D721Med (cell line): ENCODE measurements around the gene SYNE3.

Experiments used
- DNase-seq: peaks from one replicate; pipeline ENCODE4 v3.0.0; 2011; ENCODE audit warnings: low spot score; ENCODE audit not compliant: insufficient read length
- FAIRE-seq: peaks from 2 replicates; lab custom pipeline; 2011; peaks lifted over from hg19 to GRCh38; lab: Jason Lieb, UNC
- TF ChIP-seq, protein P1 (sequence below): IDR thresholded peaks from 2 replicates; pipeline ENCODE4 v1.5.1; 2012; ENCODE audit warnings: mild to moderate bottlenecking, control low read depth; ENCODE audit not compliant: insufficient read depth; ENCODE audit errors: missing control alignments

Gene SYNE3

DNA sequence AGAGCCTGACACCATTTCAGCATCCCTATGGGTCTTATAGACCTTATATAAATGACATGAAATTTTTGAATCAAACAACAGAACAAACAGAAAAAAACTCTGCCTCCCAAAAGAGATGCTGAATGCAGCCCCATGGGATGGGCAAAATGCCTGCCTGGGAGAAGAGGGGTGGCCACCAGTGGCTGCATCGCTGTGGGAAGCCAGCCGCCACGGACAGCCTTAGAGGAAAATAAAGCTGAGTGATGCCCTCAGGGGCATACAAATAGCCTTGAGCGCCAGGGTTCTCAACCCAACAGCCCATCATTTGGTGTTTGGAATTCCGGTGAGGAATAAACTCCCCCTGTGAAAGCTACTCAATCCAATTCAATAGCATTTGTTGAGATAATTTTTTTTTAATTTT is 22.9 kb downstream of the SYNE3 start:
- DNase-seq (no peak), FAIRE-seq (no peak)
- TF ChIP-seq, protein P1, sequence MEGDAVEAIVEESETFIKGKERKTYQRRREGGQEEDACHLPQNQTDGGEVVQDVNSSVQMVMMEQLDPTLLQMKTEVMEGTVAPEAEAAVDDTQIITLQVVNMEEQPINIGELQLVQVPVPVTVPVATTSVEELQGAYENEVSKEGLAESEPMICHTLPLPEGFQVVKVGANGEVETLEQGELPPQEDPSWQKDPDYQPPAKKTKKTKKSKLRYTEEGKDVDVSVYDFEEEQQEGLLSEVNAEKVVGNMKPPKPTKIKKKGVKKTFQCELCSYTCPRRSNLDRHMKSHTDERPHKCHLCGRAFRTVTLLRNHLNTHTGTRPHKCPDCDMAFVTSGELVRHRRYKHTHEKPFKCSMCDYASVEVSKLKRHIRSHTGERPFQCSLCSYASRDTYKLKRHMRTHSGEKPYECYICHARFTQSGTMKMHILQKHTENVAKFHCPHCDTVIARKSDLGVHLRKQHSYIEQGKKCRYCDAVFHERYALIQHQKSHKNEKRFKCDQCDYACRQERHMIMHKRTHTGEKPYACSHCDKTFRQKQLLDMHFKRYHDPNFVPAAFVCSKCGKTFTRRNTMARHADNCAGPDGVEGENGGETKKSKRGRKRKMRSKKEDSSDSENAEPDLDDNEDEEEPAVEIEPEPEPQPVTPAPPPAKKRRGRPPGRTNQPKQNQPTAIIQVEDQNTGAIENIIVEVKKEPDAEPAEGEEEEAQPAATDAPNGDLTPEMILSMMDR, result no peak

DNA sequence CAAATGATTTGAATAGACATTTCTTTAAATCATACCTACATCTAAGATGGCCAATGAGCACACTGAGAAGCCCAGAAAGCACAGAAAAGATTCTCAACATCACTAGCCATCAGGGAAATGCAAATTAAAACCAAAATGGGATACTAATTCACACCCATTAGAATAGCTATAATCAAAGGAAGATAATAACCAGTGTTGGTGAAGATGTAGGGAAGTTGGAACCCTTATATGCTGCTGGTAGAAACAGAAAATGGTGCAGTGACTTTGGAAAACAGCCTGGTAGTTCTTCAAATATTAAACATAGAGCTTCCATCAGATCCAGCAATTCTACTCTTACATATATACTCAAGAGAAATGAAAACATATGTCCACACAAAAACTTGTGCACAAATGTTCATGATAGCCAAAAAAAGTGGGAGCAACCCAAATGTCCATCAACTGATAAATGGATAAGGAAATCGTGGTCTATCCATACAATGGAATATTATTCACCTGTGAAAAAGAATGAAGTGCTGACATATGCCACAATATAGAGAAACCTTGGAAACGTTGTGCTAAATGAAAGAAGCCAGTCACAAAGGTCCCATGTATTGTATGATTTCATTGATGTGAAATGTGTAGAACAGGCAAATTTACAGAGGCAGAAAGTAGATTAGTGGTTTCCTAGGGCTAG is 24.4 kb downstream of the SYNE3 start:
- DNase-seq, result no peak
- TF ChIP-seq, protein P1, result no peak
- FAIRE-seq, result no peak

DNA sequence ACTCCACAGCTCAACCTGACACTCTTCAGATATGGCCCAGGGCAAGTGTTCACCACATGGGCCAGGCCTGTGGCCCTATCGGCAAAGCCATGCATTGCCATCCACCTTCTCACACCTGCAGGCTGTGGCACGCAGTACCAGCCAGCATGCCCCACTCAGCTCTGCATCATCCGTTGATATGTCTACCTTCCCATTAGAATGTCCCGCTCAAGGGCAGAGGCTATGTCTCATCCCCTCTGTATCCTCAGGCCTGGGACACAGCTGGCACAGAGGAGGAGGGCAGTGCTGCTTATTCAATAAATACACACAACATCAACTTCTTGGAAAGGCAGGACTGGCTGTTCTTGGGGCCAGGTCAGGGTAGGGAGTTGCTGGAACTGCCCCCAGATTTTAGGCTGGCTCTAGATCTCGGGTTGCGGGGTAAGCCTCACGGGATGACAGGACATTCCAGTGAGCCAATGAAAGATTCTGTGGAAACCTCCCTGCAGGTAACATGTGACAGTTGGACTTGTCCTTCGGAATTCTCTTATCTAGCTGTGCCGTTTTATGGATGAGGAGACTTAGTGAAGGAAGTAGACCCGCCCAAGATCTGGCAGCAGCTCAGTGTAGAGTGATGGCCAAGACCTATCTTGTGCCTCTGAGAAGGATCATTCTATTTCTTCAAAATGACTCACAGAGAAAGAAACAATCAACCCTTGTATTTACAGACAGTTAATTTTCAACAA is 25.6 kb downstream of the SYNE3 start:
- FAIRE-seq, result no peak
- TF ChIP-seq, protein P1, result no peak

DNA sequence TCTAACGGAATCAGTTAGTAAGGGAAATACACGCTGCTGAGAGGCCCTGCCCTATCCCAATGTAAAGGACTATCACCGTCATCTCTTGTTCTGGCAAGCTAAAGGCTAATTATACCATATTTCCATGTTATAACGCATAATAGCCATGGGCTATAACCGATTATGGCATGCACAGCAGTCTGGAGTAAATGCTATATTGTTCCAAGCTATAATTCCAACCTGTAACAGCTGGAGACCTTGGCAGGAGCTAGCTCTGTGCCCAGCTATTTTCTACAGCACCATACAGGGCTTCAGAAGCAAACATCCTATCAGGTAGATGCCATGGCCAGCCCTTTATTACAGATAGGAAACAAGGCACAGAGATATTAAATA is 26.3 kb downstream of the SYNE3 start:
- FAIRE-seq (no peak), DNase-seq (no peak)
- TF ChIP-seq, protein P1, result no peak

More for the DNA sequence above, 25.6 kb downstream of the SYNE3 start:
- DNase-seq, result no peak

DNA sequence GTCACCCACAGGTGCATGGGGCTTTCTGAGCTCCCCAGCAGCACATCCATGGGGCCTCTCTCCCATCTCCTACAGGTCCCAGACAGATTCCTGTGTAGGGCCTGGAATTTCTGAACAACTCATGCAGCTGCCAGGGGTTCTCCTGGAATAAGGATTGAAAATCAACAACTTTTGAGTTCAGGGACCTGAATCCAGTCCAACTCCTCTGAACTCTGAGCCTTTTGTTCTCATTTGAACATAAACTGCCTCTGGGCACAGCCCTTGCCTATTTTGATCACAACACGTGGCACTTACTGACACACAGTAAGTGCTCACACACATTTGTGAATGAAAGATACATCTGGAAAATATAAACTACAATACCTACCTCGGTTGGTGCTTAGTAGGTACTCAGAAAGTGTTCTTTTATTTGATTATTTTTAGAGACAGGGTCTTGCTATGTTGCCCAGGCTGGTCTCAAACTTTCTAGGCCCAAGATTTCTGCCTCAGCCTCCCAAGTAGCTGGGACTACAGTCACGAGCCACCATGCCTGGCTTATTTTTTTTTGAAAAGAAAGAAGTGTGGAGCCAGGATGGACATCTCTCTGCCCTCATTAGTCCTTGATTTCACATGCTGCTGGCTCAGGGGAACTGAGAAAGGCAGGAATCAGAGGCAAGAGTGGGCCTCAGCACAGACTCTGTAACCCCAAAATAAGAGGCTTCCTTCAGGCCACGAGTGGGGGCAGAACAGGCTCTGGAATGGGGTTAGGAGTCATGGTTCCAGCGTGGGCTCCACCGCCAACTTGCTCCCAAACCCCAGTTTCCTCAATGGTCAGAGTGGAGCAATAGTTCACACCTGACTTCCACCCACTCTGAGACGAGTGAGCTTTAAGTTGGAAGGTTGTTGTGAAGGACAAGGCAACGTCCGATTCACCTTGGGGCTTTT is 27.0 kb downstream of the SYNE3 start:
- no peak for DNase-seq
- TF ChIP-seq, protein P1, result no peak
- FAIRE-seq, result no peak

DNA sequence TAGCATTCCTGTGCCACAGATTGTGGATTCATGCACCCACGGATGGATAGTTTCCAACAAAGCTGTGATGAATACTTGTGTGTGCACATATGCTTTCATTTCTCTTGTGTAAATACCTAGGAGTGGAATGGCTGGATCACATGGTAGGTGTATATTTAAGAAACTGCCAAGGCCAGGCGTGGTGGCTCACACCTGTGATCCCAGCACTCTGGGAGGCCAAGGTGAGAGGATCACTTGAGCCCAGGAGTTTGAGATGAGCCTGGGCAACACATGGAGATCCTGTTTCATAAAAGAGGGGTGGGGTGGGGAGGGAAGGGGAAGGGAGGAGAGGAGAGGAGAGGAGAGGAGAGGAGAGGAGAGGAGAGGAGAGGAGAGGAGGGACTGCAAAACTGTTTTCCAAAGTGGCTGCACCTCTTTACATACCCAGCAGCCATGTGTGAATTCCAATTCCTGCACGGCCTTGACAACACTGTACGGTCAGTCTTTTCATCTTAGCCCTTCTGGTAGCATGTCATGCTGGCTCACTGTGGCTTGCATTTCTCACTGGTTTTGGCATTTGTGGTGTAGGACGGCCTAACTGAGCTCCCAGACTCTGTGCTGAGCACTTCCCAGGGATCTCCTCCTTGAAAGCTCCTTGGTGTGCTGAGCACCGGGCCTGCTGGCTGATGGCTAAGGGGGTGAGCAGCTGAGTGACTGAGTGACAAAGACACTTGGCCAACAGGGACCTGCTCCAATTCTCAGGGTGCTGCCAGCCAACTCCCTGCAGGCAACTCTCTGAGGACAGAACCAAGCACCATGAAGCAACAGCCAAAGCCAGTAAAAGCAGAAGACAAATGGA is 27.9 kb downstream of the SYNE3 start:
- no peak for FAIRE-seq
- TF ChIP-seq, protein P1, result no peak

More for the DNA sequence above, 27.9 kb downstream of the SYNE3 start:
- no peak for DNase-seq
